Naive thymus-derived CD4-positive, alpha-beta T cell (primary cell): ENCODE results near the gene GPC6. TPM values are rescaled to one million over a fixed set of nuclear protein-coding genes. Genes with fewer than 3 reads are reported as not detected.

Experiments used
- ATAC-seq: fragments of 150-1000 bp; cut with Tn5 transposase; 2 replicates; pipeline ENCODE4 v1.10.0; 2021; ENCODE audit warnings: mild to moderate bottlenecking, moderate library complexity
- CTCF ChIA-PET: fragments of 350-600 bp; sonication (Branson Sonifier 250); formaldehyde crosslinking; loops from one replicate; lab custom pipeline; 2021; ENCODE audit warnings: antibody characterized with exemption; lab: Charles Lee
- POLR2A ChIA-PET: fragments of 350-600 bp; sonication (Branson Sonifier 250); formaldehyde crosslinking; loops from one replicate; lab custom pipeline; 2021; ENCODE audit warnings: antibody characterized with exemption, inconsistent platforms; lab: Charles Lee
- DNase-seq, 9 donors: peaks; one replicate each; pipeline versions ENCODE4 v3.0.0 to v3.0.0-alpha.2; 2020 to 2022; ENCODE audit warnings: mixed read lengths in 1 of 9
- H3K27ac ChIP-seq: one replicate; pipeline ENCODE4 v1.7.0; 2013; ENCODE audit warnings: mild to moderate bottlenecking, low read depth, low read length, moderate library complexity
- H3K27me3 ChIP-seq, 2 donors: one replicate each; pipeline ENCODE4 v1.7.0; 2013; ENCODE audit warnings: low read length in 2 of 2, mild to moderate bottlenecking in 2 of 2, moderate library complexity in 2 of 2; ENCODE audit not compliant: control insufficient read depth in 2 of 2, insufficient read depth in 2 of 2
- H3K36me3 ChIP-seq, 3 experiments: 1 replicate in 2 of 3; 2 replicates in 1 of 3; pipeline ENCODE4 v1.7.0; 2013; ENCODE audit warnings: low read length in 3 of 3, mild to moderate bottlenecking in 3 of 3, moderate library complexity in 1 of 3; ENCODE audit not compliant: insufficient read depth in 3 of 3, control insufficient read depth in 2 of 3
- H3K4me1 ChIP-seq, 2 donors: one replicate each; pipeline ENCODE4 v1.7.0; 2013; ENCODE audit warnings: low read length in 2 of 2, mild to moderate bottlenecking in 2 of 2, moderate library complexity in 1 of 2; ENCODE audit not compliant: control insufficient read depth in 2 of 2, insufficient read depth in 2 of 2
- H3K4me3 ChIP-seq: 2 replicates; pipeline ENCODE4 v1.7.0; 2013; ENCODE audit warnings: mild to moderate bottlenecking, low read length
- H3K9me3 ChIP-seq, 3 experiments: 1 replicate in 2 of 3; 2 replicates in 1 of 3; pipeline ENCODE4 v1.7.0; 2013; ENCODE audit warnings: low read length in 3 of 3; ENCODE audit not compliant: control insufficient read depth in 2 of 3
- H3K27ac Mint-ChIP-seq, 9 donors: one replicate each; pipeline ENCODE4 v1.8.0; 2020 to 2022; ENCODE audit warnings: mixed read lengths in 9 of 9, mild to moderate bottlenecking in 8 of 9, moderate library complexity in 5 of 9, inconsistent platforms in 2 of 9
- H3K27me3 Mint-ChIP-seq, 5 donors: one replicate each; pipeline ENCODE4 v1.8.0; 2021 to 2022; ENCODE audit warnings: mixed read lengths in 5 of 5, mild to moderate bottlenecking in 1 of 5
- H3K36me3 Mint-ChIP-seq, 5 donors: one replicate each; pipeline ENCODE4 v1.8.0; 2020 to 2022; ENCODE audit warnings: mixed read lengths in 5 of 5, mild to moderate bottlenecking in 3 of 5, inconsistent platforms in 1 of 5
- H3K4me1 Mint-ChIP-seq, 7 donors: one replicate each; pipeline ENCODE4 v1.8.0; 2020 to 2022; ENCODE audit warnings: mixed read lengths in 7 of 7, mild to moderate bottlenecking in 3 of 7, inconsistent platforms in 1 of 7
- H3K4me3 Mint-ChIP-seq, 10 donors: one replicate each; pipeline ENCODE4 v1.8.0; 2020 to 2022; ENCODE audit warnings: mild to moderate bottlenecking in 10 of 10, mixed read lengths in 10 of 10, moderate library complexity in 6 of 10, inconsistent platforms in 2 of 10
- H3K9me3 Mint-ChIP-seq, 11 donors: one replicate each; pipeline ENCODE4 v1.8.0; 2020 to 2022; ENCODE audit warnings: mixed read lengths in 11 of 11, mild to moderate bottlenecking in 4 of 11, inconsistent platforms in 1 of 11, moderate library complexity in 1 of 11
- intact Hi-C, 2 donors: fragments of 100-400 bp; cut with micrococcal nuclease; formaldehyde crosslinking; loops; one replicate each; pipeline ENCODE4 v1.15.1; 2023
- polyA plus RNA-seq, 2 donors: library from polyadenylated mRNA; unstranded; fragments of 300-500 nt; fragmentation: Illumina TruSeq; gene quantifications; one replicate each; pipeline ENCODE4 v1.2.3, GENCODE V29; 2021
- total RNA-seq, 6 experiments: library from RNA in 5 of 6; stranded (reverse) in 5 of 6; gene quantifications; 1 replicate in 5 of 6; 2 replicates in 1 of 6; pipeline ENCODE4 v1.2.3 and lab custom pipeline; 2021 to 2026

GPC6 gene
- total and polyA plus RNA-seq, 7 experiments from 2014 or later: not detected

DNA sequence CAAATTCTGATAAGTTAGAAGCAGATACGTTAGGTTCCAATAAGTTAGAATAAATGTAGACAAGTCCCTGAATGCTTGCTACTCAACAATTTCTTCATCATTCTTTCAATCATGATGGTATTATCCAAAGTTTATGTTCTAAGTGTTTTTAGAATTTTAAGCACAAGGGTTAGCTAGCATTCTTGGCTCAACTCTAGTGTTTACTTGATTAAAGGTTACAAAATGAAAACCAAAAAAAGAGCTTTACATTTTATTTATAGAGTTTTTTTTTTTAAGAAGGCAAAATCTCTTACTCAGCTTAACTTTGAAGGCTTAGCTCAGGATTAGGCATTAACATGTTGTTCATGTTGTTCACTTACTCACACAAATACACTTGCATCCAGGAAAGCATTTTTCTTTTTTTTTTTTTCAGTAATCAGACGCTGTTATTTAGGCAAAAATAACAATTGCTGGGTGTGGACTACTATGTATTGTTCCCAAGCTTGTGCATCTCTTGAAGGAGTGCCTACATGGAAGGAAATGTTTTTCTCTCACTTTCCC lies 832.3 kb downstream of the GPC6 start:
- Histone ChIP-seq H3K27ac (no peak overlapping the region), H3K4me3 (no peak overlapping the region), H3K4me1 (no peaks in the 10 kb centered on the region), H3K27me3 (no peaks in the 10 kb centered on the region), H3K9me3 (no peaks in the 10 kb centered on the region), H3K36me3 (no peaks in the 10 kb centered on the region)
- Mint-ChIP-seq H3K4me1 (no peaks in the 10 kb centered on the region), H3K36me3 (no peaks in the 10 kb centered on the region), H3K9me3 (no peaks in the 10 kb centered on the region), H3K4me3 (no peak overlapping the region), H3K27ac (no peak overlapping the region), H3K27me3 (peaks cover 0 to 6% (median 4%) of the 10 kb centered on the region in 5 donors)
- DNase-seq (no peak), ATAC-seq (no peak)
- ChIA-PET CTCF (no interaction called here), POLR2A (no interaction called here)
- intact Hi-C loops: no loop called here

DNA sequence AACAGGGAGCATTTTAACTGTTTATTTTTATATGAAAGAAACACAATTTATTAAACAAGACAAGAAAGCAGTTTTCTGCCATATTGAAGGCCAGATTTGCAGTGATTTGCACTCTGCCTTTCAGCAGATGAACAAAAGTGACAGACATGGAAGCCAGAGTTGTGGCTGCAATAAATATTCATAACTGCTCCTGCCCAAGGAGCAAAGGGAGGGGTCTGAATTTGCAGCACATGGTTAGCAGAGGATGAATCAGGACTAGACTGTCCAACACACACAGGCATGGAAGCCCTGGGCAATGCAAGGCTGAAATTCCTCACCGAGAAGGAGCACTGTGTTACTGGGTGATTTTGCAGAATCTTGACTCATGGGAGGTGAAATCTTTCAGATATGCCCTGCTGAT lies 834.7 kb downstream of the GPC6 start:
- H3K36me3 Mint-ChIP-seq: no peaks in the 10 kb centered on the region
- intact Hi-C loops: no loop called here
- ATAC-seq: no peak

DNA sequence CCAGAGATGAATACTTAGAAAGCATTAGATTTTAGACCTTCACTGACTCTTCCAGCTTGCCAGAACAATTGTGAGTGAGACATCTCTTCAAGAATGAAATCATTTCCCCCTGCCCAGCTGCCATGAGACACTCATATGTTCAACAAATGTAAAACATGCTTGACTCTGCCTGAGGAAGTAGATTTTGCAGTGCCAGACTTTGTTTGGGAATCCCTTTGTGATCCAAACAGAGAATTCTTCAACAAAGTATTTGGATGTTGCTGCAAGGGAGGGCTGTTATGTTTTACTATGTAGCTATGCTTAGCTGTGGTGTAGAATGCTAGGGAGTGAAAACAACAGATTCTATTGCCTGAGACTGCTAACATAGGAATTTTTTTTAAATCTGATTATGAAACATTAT lies 836.5 kb downstream of the GPC6 start:
- H3K36me3 ChIP-seq: no peaks in the 10 kb centered on the region
- ChIA-PET POLR2A (no interaction called here), CTCF (no interaction called here)
- ATAC-seq: no peak
- intact Hi-C loops: no loop called here
- no peaks in the 10 kb centered on the region for H3K27me3 ChIP-seq
- Mint-ChIP-seq H3K9me3 (peaks cover 0 to 1% (median 0%) of the 10 kb centered on the region in 11 donors), H3K4me1 (no peaks in the 10 kb centered on the region), H3K36me3 (no peaks in the 10 kb centered on the region), H3K27me3 (peaks cover 0 to 17% (median 4%) of the 10 kb centered on the region in 5 donors), H3K4me3 (no peak overlapping the region), H3K27ac (no peak overlapping the region)
- H3K4me3 ChIP-seq: no peak overlapping the region
- no peak overlapping the region for H3K27ac ChIP-seq
- no peaks in the 10 kb centered on the region for H3K4me1 ChIP-seq
- H3K9me3 ChIP-seq: no peaks in the 10 kb centered on the region
- DNase-seq: no peak

More for the DNA sequence above, 834.7 kb downstream of the GPC6 start:
- POLR2A ChIA-PET: no interaction called here
- Histone ChIP-seq H3K36me3 (no peaks in the 10 kb centered on the region), H3K27me3 (no peaks in the 10 kb centered on the region), H3K4me1 (no peaks in the 10 kb centered on the region), H3K9me3 (no peaks in the 10 kb centered on the region), H3K27ac (no peak overlapping the region), H3K4me3 (no peak overlapping the region)
- no peak overlapping the region for H3K27ac Mint-ChIP-seq
- no peaks in the 10 kb centered on the region for H3K4me1 Mint-ChIP-seq
- no peaks in the 10 kb centered on the region for H3K9me3 Mint-ChIP-seq
- H3K4me3 Mint-ChIP-seq: no peak overlapping the region
- H3K27me3 Mint-ChIP-seq: peaks cover 0 to 11% (median 3%) of the 10 kb centered on the region in 5 donors
- CTCF ChIA-PET: no interaction called here
- DNase-seq: no peak

DNA sequence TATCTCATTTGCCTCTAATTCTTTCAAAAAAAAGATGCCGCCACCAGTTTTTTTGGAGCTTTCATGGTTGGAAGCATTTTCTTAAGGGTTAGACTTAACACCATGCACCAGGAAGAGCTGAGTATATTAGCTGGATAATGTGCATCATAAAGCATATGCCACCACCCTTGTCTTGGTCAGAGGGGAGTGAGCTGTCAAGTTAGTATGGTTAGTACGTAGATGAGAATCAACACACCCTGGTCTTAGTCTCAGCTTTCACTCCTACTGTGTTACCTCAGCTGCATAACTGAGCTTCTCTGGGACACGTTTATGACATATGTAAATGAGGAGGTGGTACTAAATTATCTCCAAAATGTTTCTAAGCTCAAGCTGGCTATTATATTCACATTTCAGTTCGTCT lies 837.2 kb downstream of the GPC6 start:
- intact Hi-C loops: no loop called here
- Histone ChIP-seq H3K27me3 (no peaks in the 10 kb centered on the region), H3K4me1 (no peaks in the 10 kb centered on the region), H3K9me3 (no peaks in the 10 kb centered on the region), H3K27ac (no peak overlapping the region), H3K4me3 (no peak overlapping the region), H3K36me3 (no peaks in the 10 kb centered on the region)
- DNase-seq: no peak
- POLR2A ChIA-PET: no interaction called here
- Mint-ChIP-seq H3K4me3 (no peak overlapping the region), H3K27ac (no peak overlapping the region), H3K27me3 (peaks cover 0 to 17% (median 7%) of the 10 kb centered on the region in 5 donors), H3K9me3 (peaks cover 0 to 1% (median 0%) of the 10 kb centered on the region in 11 donors), H3K36me3 (no peaks in the 10 kb centered on the region), H3K4me1 (no peaks in the 10 kb centered on the region)
- CTCF ChIA-PET: no interaction called here
- ATAC-seq: no peak

DNA sequence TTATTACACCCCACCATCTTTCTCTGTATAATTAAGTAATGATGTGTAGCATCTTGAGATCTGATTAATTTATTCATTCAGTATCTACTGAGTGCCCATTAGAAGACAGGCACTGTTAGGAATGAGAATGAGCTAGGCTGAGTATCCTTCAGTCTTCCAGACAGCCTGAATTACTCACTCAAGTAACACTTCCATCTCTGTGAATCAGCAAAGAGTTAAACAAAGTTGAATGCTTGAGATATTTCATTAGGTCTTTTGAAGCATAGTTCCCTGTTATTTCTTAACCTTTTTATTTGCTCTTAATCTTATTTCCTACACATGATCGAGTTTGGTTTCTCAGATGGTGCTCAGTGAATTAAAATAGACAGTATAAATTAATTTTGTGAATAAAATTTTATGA lies 839.1 kb downstream of the GPC6 start:
- ATAC-seq: no peak
- Mint-ChIP-seq H3K27me3 (peaks cover 0 to 27% (median 7%) of the 10 kb centered on the region in 5 donors), H3K36me3 (no peaks in the 10 kb centered on the region), H3K4me1 (no peaks in the 10 kb centered on the region), H3K9me3 (peaks cover 0 to 5% (median 0%) of the 10 kb centered on the region in 11 donors), H3K4me3 (no peak overlapping the region), H3K27ac (no peak overlapping the region)
- intact Hi-C loops: no loop called here
- Histone ChIP-seq H3K27ac (no peak overlapping the region), H3K4me3 (no peak overlapping the region), H3K9me3 (no peaks in the 10 kb centered on the region), H3K4me1 (no peaks in the 10 kb centered on the region), H3K36me3 (no peaks in the 10 kb centered on the region), H3K27me3 (no peaks in the 10 kb centered on the region)
- CTCF ChIA-PET: no interaction called here
- POLR2A ChIA-PET: no interaction called here
- no peak for DNase-seq

DNA sequence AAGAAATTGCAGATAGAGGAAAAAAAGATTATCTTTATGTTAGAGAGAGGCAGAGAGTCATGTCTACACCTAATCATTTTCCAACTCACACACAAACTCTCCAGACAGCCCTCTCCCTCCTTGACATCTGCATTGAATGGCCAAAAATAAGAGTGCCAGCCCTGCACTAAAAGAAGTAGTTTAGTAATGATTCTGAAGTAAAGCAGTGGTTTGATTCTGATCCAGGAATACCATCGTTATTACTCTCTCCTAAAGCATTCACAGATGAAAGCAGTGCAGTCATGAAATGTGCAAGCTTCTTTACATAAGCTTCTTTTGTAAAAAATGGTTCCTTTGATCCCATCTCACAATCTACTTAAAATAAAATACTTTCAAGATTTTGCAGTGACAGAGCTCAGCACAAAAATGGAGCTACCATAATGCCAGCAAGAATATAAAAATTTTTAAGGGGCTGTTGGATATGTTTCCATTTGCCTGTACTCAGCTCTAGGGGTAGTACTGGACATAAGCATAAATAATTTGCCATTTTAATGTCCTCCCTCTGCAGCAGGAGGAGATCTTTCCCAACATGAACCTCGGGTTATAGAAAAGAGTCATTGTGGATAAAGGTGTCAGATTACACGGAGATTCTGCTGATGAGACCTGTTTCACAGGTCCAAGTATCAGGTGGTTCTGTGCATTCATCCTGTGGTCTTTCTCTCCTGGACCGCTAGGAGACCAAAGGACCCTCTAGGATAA lies 846.6 kb downstream of the GPC6 start:
- no peak overlapping the region for H3K27ac ChIP-seq
- peaks cover 0 to 46% (median 23%) of the 10 kb centered on the region in 5 donors for H3K27me3 Mint-ChIP-seq
- POLR2A ChIA-PET: interaction anchor here (0.6 kb wide), 1 partner anchor 256 kb away, joined by 3 read pairs; no protein-coding TSS in a partner anchor
- H3K4me1 Mint-ChIP-seq: no peaks in the 10 kb centered on the region
- no peak overlapping the region for H3K4me3 ChIP-seq
- H3K9me3 ChIP-seq: no peaks in the 10 kb centered on the region
- H3K4me3 Mint-ChIP-seq: no peak overlapping the region
- H3K9me3 Mint-ChIP-seq: peaks cover 0 to 26% (median 6%) of the 10 kb centered on the region in 11 donors
- no peaks in the 10 kb centered on the region for H3K27me3 ChIP-seq
- no peaks in the 10 kb centered on the region for H3K36me3 ChIP-seq
- H3K36me3 Mint-ChIP-seq: peaks cover 0 to 5% (median 0%) of the 10 kb centered on the region in 5 donors
- DNase-seq (no peak), ATAC-seq (no peak)
- CTCF ChIA-PET: no interaction called here
- H3K27ac Mint-ChIP-seq: no peak overlapping the region
- intact Hi-C loops: no loop called here
- H3K4me1 ChIP-seq: no peaks in the 10 kb centered on the region

DNA sequence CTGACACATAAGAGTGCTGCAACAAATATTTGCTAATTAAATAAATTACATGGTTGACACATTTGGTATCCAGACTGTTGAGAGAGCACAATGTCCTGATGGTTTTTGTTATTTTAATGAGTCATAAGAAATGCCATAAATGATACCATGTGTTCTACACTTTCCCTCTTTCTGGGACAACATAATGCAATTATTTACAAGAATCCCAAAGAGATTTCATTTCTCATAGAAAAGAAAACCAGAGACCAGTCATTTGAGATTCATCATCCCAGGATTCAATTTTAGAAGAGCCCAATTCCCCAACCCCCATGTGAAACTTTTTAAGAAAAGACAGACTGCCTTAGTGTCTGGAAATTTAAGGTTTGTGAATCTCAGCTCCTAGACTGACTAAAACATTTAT lies 853.3 kb downstream of the GPC6 start:
- Mint-ChIP-seq H3K4me3 (no peak overlapping the region), H3K27ac (no peak overlapping the region), H3K27me3 (peaks cover 0 to 48% (median 41%) of the 10 kb centered on the region in 5 donors), H3K4me1 (no peaks in the 10 kb centered on the region), H3K9me3 (peaks cover 0 to 20% (median 5%) of the 10 kb centered on the region in 11 donors), H3K36me3 (peaks cover 0 to 7% (median 0%) of the 10 kb centered on the region in 5 donors)
- POLR2A ChIA-PET: interaction anchor here (0.6 kb wide), 1 partner anchor 244 kb away, joined by 3 read pairs; no protein-coding TSS in a partner anchor
- H3K27me3 ChIP-seq: no peaks in the 10 kb centered on the region
- H3K4me1 ChIP-seq: no peaks in the 10 kb centered on the region
- no peak overlapping the region for H3K27ac ChIP-seq
- H3K9me3 ChIP-seq: no peaks in the 10 kb centered on the region
- no peak for ATAC-seq
- no peak for DNase-seq
- H3K36me3 ChIP-seq: no peaks in the 10 kb centered on the region
- CTCF ChIA-PET: no interaction called here
- H3K4me3 ChIP-seq: no peak overlapping the region
- intact Hi-C loops: no loop called here
